Smooth muscle cell (in vitro differentiated cells): ENCODE measurements around the gene CMTM7. TPM values are rescaled to one million over a fixed set of nuclear protein-coding genes. Genes with fewer than 3 reads are reported as not detected.

Source experiments
- DNase-seq: peaks from one replicate; lab custom pipeline; 2025; ENCODE audit not compliant: unreplicated experiment; lab: John Stamatoyannopoulos, UW
- H2AFZ ChIP-seq: fragments of 200-600 bp; sonication (generic); 2 replicates; pipeline ENCODE4 v1.6.0; 2016; ENCODE audit warnings: antibody characterized with exemption, low read depth, mild to moderate bottlenecking
- H3F3A ChIP-seq: fragments of 200-600 bp; sonication (generic); 2 replicates; pipeline ENCODE4 v1.6.0; 2017; ENCODE audit warnings: antibody characterized with exemption, low read depth
- H3K27ac ChIP-seq: fragments of 200-600 bp; sonication (generic); 2 replicates; pipeline ENCODE4 v1.5.1; 2016; ENCODE audit warnings: low read depth, mild to moderate bottlenecking
- H3K27me3 ChIP-seq: fragments of 200-600 bp; sonication (generic); 2 replicates; pipeline ENCODE4 v1.6.1; 2016; ENCODE audit warnings: low read depth, mild to moderate bottlenecking
- H3K36me3 ChIP-seq: fragments of 200-600 bp; sonication (generic); 2 replicates; pipeline ENCODE4 v1.5.1; 2016; ENCODE audit warnings: low read depth
- H3K4me1 ChIP-seq: fragments of 200-600 bp; sonication (generic); 2 replicates; pipeline ENCODE4 v1.5.1; 2016; ENCODE audit warnings: low read depth
- H3K4me2 ChIP-seq: fragments of 200-600 bp; sonication (generic); 2 replicates; pipeline ENCODE4 v1.6.0; 2016; ENCODE audit warnings: mild to moderate bottlenecking
- H3K4me3 ChIP-seq: fragments of 200-600 bp; sonication (generic); 2 replicates; pipeline ENCODE4 v1.5.1; 2016; ENCODE audit warnings: mild to moderate bottlenecking
- H3K79me2 ChIP-seq: fragments of 200-600 bp; sonication (generic); 2 replicates; pipeline ENCODE4 v1.6.0; 2016; ENCODE audit warnings: low read depth, mild to moderate bottlenecking
- H3K9ac ChIP-seq: fragments of 200-600 bp; sonication (generic); 2 replicates; pipeline ENCODE4 v1.6.0; 2016; ENCODE audit warnings: low read depth
- H3K9me3 ChIP-seq: fragments of 200-600 bp; sonication (generic); replicated peaks from 2 replicates; pipeline ENCODE4 v1.5.1; 2016; ENCODE audit warnings: low read depth
- H4K20me1 ChIP-seq: fragments of 200-600 bp; sonication (generic); 2 replicates; pipeline ENCODE4 v1.6.0; 2016; ENCODE audit warnings: low read depth
- CTCF ChIP-seq: fragments of 200-600 bp; sonication (generic); IDR thresholded peaks from 2 replicates; pipeline ENCODE4 v1.5.1; 2017; ENCODE audit warnings: borderline replicate concordance, mild to moderate bottlenecking, antibody characterized with exemption; ENCODE audit not compliant: insufficient read depth, poor library complexity, severe bottlenecking
- WGBS: methylation state at CpG from one replicate; pipeline ENCODE4 v1.1.7; 2016; ENCODE audit warnings: low lambda C conversion rate; 5-methylcytosine and 5-hydroxymethylcytosine counted together
- polyA plus RNA-seq: library from polyadenylated mRNA; unstranded; fragments of >200 nt; fragmentation: Nextera tagmentation; extraction: Ambion mirVana; gene quantifications from 2 replicates; pipeline ENCODE4 v1.2.1, GENCODE V29; 2016
- total RNA-seq: library from RNA; depleted of rRNA; stranded (reverse); fragments of >200 nt; gene quantifications from 2 replicates; pipeline ENCODE4 v1.2.3, GENCODE V29; 2014

CMTM7 gene
- total and polyA plus RNA-seq, 2 experiments from 2014 or later = 23.4 to 43.1 TPM

- H3K27ac ChIP-seq = no peak overlapping the region
- H3K9ac ChIP-seq = no peak overlapping the region
- H3K4me3 ChIP-seq = no peak overlapping the region
- no peaks in the 10 kb centered on the region for H3K79me2 ChIP-seq
- H3K27me3 ChIP-seq = no peaks in the 10 kb centered on the region
- no peak for DNase-seq
- WGBS = 87% methylated on average over 11 of the region's 11 CpGs
- H3F3A ChIP-seq = no peaks in the 10 kb centered on the region
- H3K4me2 ChIP-seq = no peak overlapping the region
- no peak overlapping the region for H2AFZ ChIP-seq
- TF ChIP-seq CTCF = no peak
- no peaks in the 10 kb centered on the region for H3K9me3 ChIP-seq
- H3K36me3 ChIP-seq = no peaks in the 10 kb centered on the region
- peaks cover 13% of the 10 kb centered on the region for H3K4me1 ChIP-seq
- no peaks in the 10 kb centered on the region for H4K20me1 ChIP-seq
Measured at GRCh38 chr3:32456429-32457130, 64.9 kb downstream of the CMTM7 start.

GRCh38 chr3:32457971-32458471 is 66.4 kb downstream of the CMTM7 start:
- Histone ChIP-seq H3F3A (no peaks in the 10 kb centered on the region), H3K27me3 (no peaks in the 10 kb centered on the region), H3K79me2 (no peaks in the 10 kb centered on the region), H3K9ac (no peak overlapping the region), H3K4me2 (no peak overlapping the region), H3K36me3 (no peaks in the 10 kb centered on the region), H3K27ac (no peak overlapping the region), H4K20me1 (no peaks in the 10 kb centered on the region), H2AFZ (no peak overlapping the region), H3K9me3 (no peaks in the 10 kb centered on the region), H3K4me1 (peaks cover 10% of the 10 kb centered on the region), H3K4me3 (no peak overlapping the region)
- DNase-seq = no peak
- TF ChIP-seq CTCF = no peak
- 73% methylated on average over 9 of the region's 9 CpGs for WGBS

GRCh38 chr3:32459450-32459849 is 67.8 kb downstream of the CMTM7 start:
- Histone ChIP-seq H3K4me2 (no peak overlapping the region), H3K9ac (no peak overlapping the region), H3K27ac (no peak overlapping the region), H3K4me1 (peaks cover 10% of the 10 kb centered on the region), H4K20me1 (no peaks in the 10 kb centered on the region), H3K4me3 (no peak overlapping the region), H3K9me3 (no peaks in the 10 kb centered on the region), H3K36me3 (no peaks in the 10 kb centered on the region), H3K27me3 (no peaks in the 10 kb centered on the region), H3F3A (no peaks in the 10 kb centered on the region), H2AFZ (no peak overlapping the region), H3K79me2 (no peaks in the 10 kb centered on the region)
- no peak for DNase-seq
- no peak for TF ChIP-seq CTCF
- WGBS = 94% methylated on average over 5 of the region's 5 CpGs
